ENCODE results near the gene AQR.
A peak's percentile ranks its signal among the peaks of the same experiment; 100 is the strongest.

The AQR gene

GRCh38 chr15:34988027-34988902 lies 18.7 kb upstream of the AQR start, which contains the start of gene ZNF770:
Gene ZNF770, minus strand, starts transcription at chr15:34988287. Its CDS starts 4,853 bp downstream, at chr15:34983434.
- H4K20me1 ChIP-seq (ENCODE audit: control insufficient read depth, insufficient read depth, low read depth, low read length) = peaks cover 10% of the 10 kb centered on the region; the same call in 1 of the 2 replicates
- H3K9me2 ChIP-seq (replicated peaks; ENCODE audit: control insufficient read depth, low read length) = no peaks in the 10 kb centered on the region
- H3K4me3 ChIP-seq (ENCODE audit: low read length) = peak within 1 kb of the TSS; percentile 86
- peaks cover 43% of the 10 kb centered on the region for H3K36me3 ChIP-seq (ENCODE audit: control insufficient read depth, low read length)
- no peaks in the 10 kb centered on the region; the same call in 1 of the 2 replicates for H3F3A ChIP-seq (ENCODE audit: control insufficient read depth, insufficient read depth)
- H3K4me2 ChIP-seq (ENCODE audit: low read length) = peak within 1 kb of the TSS; percentile 87
- TF ChIP-seq CTCF (IDR thresholded peaks at IDR 0.05; ENCODE audit: low read depth, low read length, poor library complexity, severe bottlenecking) = no peak
- TF ChIP-seq EZH2phosphoT487 (IDR thresholded peaks at IDR 0.05; ENCODE audit: borderline replicate concordance, low read length) = no peak
- peak within 1 kb of the TSS; percentile 62 for H3K27ac ChIP-seq (ENCODE audit: low read depth, low read length)
- H3K9me3 ChIP-seq (ENCODE audit: control insufficient read depth, insufficient read depth, low read length) = no peaks in the 10 kb centered on the region
- H3K4me1 ChIP-seq (ENCODE audit: control insufficient read depth, low read length) = peaks cover 39% of the 10 kb centered on the region
- no peaks in the 10 kb centered on the region for H3K27me3 ChIP-seq (ENCODE audit: control insufficient read depth, low read length)
- peaks cover 50% of the 10 kb centered on the region for H3K79me2 ChIP-seq (ENCODE audit: control insufficient read depth, low read length)

- H3K79me2 ChIP-seq (ENCODE audit: control insufficient read depth, low read length) = peaks cover 55% of the 10 kb centered on the region
Measured at GRCh38 chr15:34987609-34988026, 18.1 kb upstream of the AQR start.

GRCh38 chr15:34986771-34987480 lies 17.4 kb upstream of the AQR start:
- TF ChIP-seq EZH2phosphoT487 (IDR thresholded peaks at IDR 0.05; ENCODE audit: borderline replicate concordance, low read length) (no peak), CTCF (IDR thresholded peaks at IDR 0.05; ENCODE audit: low read depth, low read length, poor library complexity, severe bottlenecking) (no peak)
- H3K27me3 ChIP-seq (ENCODE audit: control insufficient read depth, low read length) = no peaks in the 10 kb centered on the region
- no peaks in the 10 kb centered on the region for H3K9me3 ChIP-seq (ENCODE audit: control insufficient read depth, insufficient read depth, low read length)
- peaks cover 56% of the 10 kb centered on the region for H3K36me3 ChIP-seq (ENCODE audit: control insufficient read depth, low read length)
- H3K9me2 ChIP-seq (replicated peaks; ENCODE audit: control insufficient read depth, low read length) = no peaks in the 10 kb centered on the region
- H3K4me2 ChIP-seq (ENCODE audit: low read length) = peak overlapping the region; percentile 87
- no peaks in the 10 kb centered on the region; the same call in 1 of the 2 replicates for H3F3A ChIP-seq (ENCODE audit: control insufficient read depth, insufficient read depth)
- H4K20me1 ChIP-seq (ENCODE audit: control insufficient read depth, insufficient read depth, low read depth, low read length) = peaks cover 10% of the 10 kb centered on the region; the same call in 1 of the 2 replicates
- H3K79me2 ChIP-seq (ENCODE audit: control insufficient read depth, low read length) = peaks cover 58% of the 10 kb centered on the region
- H3K4me1 ChIP-seq (ENCODE audit: control insufficient read depth, low read length) = peaks cover 39% of the 10 kb centered on the region
- no peak overlapping the region for H3K27ac ChIP-seq (ENCODE audit: low read depth, low read length)
- peak overlapping the region; percentile 86 for H3K4me3 ChIP-seq (ENCODE audit: low read length)

More at GRCh38 chr15:34987609-34988026, 18.1 kb upstream of the AQR start:
- Histone ChIP-seq H3K27ac (ENCODE audit: low read depth, low read length) (peak overlapping the region; percentile 62), H3K4me2 (ENCODE audit: low read length) (peak overlapping the region; percentile 87), H3K9me3 (ENCODE audit: control insufficient read depth, insufficient read depth, low read length) (no peaks in the 10 kb centered on the region), H4K20me1 (ENCODE audit: control insufficient read depth, insufficient read depth, low read depth, low read length) (peaks cover 10% of the 10 kb centered on the region; the same call in 1 of the 2 replicates), H3K36me3 (ENCODE audit: control insufficient read depth, low read length) (peaks cover 50% of the 10 kb centered on the region), H3K9me2 (replicated peaks; ENCODE audit: control insufficient read depth, low read length) (no peaks in the 10 kb centered on the region), H3K4me3 (ENCODE audit: low read length) (peak overlapping the region; percentile 86), H3F3A (ENCODE audit: control insufficient read depth, insufficient read depth) (no peaks in the 10 kb centered on the region; the same call in 1 of the 2 replicates), H3K4me1 (ENCODE audit: control insufficient read depth, low read length) (peaks cover 39% of the 10 kb centered on the region), H3K27me3 (ENCODE audit: control insufficient read depth, low read length) (no peaks in the 10 kb centered on the region)
- TF ChIP-seq EZH2phosphoT487 (IDR thresholded peaks at IDR 0.05; ENCODE audit: borderline replicate concordance, low read length) = no peak
- TF ChIP-seq CTCF (IDR thresholded peaks at IDR 0.05; ENCODE audit: low read depth, low read length, poor library complexity, severe bottlenecking) = no peak
